Measurements from ENCODE around the gene CCDC110. TPM values are rescaled to one million over a fixed set of nuclear protein-coding genes. Genes with fewer than 3 reads are reported as not detected.

The CCDC110 gene

Small RNA genes lying within 50 kb of the gene (small RNA-seq; reads per million reads assigned to genes)
- gene RF00019 (ENCODE audit: low read depth): not detected
